Hematopoietic multipotent progenitor cell treated with erythropoietin and hydrocortisone succinate and interleukin-3 and kit ligand, for 17 days (in vitro differentiated cells): ENCODE data around the gene RELL2.

Experiments used
- DNase-seq: peaks from one replicate; pipeline ENCODE4 v3.0.0-alpha.2; 2015; ENCODE audit warnings: low spot score

RELL2 gene

GRCh38 chr5:141649056-141649688 is 12.4 kb downstream of the RELL2 start:
- no peak for DNase-seq

- DNase-seq = no peak
Measured at GRCh38 chr5:141649972-141650371, 13.2 kb downstream of the RELL2 start.

- DNase-seq = peak; percentile 81
Measured at GRCh38 chr5:141650851-141651727, 14.3 kb downstream of the RELL2 start, which contains the start of gene FCHSD1. Gene FCHSD1, minus strand, starts transcription at chr5:141651418. Its CDS starts 50 bp downstream, at chr5:141651368.

GRCh38 chr5:141651728-141652105 is 14.9 kb downstream of the RELL2 start:
- DNase-seq = no peak

GRCh38 chr5:141654298-141654697 is 17.5 kb downstream of the RELL2 start:
- DNase-seq = no peak

GRCh38 chr5:141655020-141655419 is 18.2 kb downstream of the RELL2 start:
- no peak for DNase-seq

GRCh38 chr5:141656396-141656795 is 19.6 kb downstream of the RELL2 start:
- DNase-seq = no peak

GRCh38 chr5:141657404-141657803 is 20.6 kb downstream of the RELL2 start:
- DNase-seq = no peak

GRCh38 chr5:141657937-141658545 is 21.2 kb downstream of the RELL2 start:
- DNase-seq = no peak

- no peak for DNase-seq
Measured at GRCh38 chr5:141662028-141662427, 25.2 kb downstream of the RELL2 start.

- no peak for DNase-seq
Measured at GRCh38 chr5:141663506-141663905, 26.7 kb downstream of the RELL2 start.

GRCh38 chr5:141664733-141665461 is 28.1 kb downstream of the RELL2 start:
- peak; percentile 70 for DNase-seq

GRCh38 chr5:141665995-141666940 is 29.5 kb downstream of the RELL2 start:
- DNase-seq = no peak

GRCh38 chr5:141668601-141669265 is 31.9 kb downstream of the RELL2 start:
- no peak for DNase-seq

- no peak for DNase-seq
Measured at GRCh38 chr5:141669520-141669919, 32.7 kb downstream of the RELL2 start.

- DNase-seq = no peak
Measured at GRCh38 chr5:141672071-141672840, 35.5 kb downstream of the RELL2 start.

GRCh38 chr5:141672841-141673813 is 36.3 kb downstream of the RELL2 start:
- DNase-seq = no peak

- DNase-seq = no peak
Measured at GRCh38 chr5:141674747-141675146, 38.0 kb downstream of the RELL2 start.

GRCh38 chr5:141675672-141676071 is 38.9 kb downstream of the RELL2 start:
- no peak for DNase-seq
